NCI-H345 treated with DMSO at 0.1 percent for 48 hours (cell line): ENCODE data around the gene PRKD3.

ENCODE experiments used
- DNase-seq: peaks from one replicate; lab custom pipeline; 2025; ENCODE audit not compliant: unreplicated experiment; lab: John Stamatoyannopoulos, UW

Gene PRKD3

GRCh38 chr2:37343537-37344434 is 19.2 kb upstream of the PRKD3 start:
- DNase-seq: no peak

- DNase-seq: no peak
Observed at GRCh38 chr2:37342591-37343220, 18.1 kb upstream of the PRKD3 start.

DNA sequence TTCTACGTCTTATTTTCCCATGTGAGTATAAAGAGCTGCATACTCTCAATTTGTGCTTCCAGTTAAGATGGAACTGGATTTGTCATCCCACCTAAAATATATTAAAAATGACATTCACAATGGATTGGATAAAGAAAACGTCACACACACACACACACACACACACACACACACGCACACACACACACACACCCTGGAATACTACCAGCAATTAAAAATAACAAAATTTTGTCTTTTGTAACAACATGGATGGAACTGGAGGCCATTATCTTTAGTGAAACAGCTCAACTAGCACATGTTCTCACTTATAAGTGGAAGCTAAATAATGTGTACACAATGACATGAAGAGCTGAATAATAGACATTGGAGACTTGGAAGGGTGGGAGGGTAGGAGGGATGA is 16.0 kb upstream of the PRKD3 start:
- peak; percentile 9 for DNase-seq

DNA sequence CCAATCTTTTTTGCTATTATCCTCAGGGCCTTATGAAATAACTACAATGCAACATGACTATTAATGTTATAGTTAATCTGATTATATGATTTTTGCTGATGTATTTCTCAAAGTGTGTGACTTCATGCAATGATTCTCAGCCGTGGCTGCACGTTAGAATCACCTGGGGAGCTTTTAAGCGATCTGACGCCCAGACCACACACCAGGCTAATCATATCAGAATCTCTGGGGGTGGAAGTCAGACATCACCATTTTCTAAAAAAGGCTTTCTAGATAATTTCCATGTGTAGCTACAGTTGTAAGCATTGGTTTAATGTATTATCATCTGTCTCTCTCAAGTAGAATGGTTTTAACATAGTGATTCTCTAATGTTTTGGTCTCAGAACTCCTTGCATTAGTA is 14.3 kb upstream of the PRKD3 start:
- no peak for DNase-seq

DNA sequence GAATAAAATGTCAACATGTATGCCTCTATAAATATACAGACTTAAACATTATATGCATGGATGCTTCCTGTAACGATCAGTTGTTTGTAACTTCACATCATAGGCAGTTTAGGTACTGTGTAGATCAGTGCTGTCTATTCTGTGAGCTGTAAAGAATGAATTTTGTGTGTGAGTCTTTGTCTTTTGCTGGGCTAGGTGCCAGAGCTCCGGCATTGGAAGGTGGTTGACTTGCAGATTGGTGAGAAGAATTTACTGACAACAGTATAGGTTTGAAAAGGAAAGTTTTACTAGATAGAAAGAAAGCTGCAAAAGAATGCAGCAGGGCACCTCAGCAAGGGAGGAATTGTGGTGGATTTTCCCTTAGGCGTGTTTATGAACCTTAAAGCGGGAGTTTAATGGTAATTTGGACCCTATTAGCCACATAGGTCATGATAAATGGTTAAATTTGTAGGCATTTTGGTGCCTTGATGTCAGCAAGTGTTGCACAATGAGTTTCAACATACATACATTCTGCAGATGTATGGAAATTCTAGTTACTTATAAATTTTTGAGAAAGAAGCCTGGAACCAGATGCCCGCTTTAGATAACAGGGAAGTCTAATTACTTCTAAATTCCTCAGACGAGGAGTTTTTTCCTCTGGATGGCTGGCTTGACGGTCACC is 13.1 kb upstream of the PRKD3 start:
- DNase-seq: no peak

- no peak for DNase-seq
Observed at GRCh38 chr2:37335604-37336003, 11.0 kb upstream of the PRKD3 start.

- no peak for DNase-seq
Observed at GRCh38 chr2:37333256-37333655, 8.6 kb upstream of the PRKD3 start.

DNA sequence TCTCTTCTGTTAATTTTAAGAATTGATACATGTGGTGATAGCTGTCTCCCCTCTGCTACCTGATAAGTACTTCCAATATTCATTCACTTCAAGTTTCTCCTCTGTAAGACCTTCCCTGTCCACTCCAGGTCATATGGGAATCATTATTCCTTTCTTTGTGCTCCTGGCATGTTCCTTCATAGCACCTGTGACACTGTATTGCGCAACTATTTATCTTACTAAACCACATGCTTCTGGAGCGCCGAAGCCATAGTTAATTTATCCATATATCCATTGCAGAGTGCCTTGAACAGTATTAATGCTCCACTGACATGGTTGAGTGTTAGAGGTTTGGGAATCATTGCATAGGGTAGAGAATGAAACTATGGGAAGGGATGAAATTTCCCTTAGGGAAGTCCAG is 7.9 kb upstream of the PRKD3 start:
- DNase-seq: no peak

DNA sequence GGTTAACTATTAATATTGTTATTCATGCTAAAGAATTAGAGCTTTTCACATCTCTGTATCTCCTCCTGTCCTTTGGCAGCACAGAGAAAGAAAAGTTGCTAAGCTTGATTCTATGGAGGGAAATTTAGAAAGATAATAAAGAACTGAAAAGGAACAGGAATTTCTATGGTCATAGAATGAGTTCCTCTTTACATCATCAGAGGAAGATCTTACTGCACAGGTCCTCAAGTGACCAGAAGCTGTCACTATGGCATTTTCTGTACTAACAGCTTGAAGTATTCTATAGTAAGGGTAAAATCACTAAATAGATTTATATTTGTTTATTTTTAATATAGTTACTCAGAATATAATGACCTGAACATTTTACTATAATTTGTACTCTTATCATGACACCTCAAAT is 6.0 kb upstream of the PRKD3 start:
- no peak for DNase-seq

DNA sequence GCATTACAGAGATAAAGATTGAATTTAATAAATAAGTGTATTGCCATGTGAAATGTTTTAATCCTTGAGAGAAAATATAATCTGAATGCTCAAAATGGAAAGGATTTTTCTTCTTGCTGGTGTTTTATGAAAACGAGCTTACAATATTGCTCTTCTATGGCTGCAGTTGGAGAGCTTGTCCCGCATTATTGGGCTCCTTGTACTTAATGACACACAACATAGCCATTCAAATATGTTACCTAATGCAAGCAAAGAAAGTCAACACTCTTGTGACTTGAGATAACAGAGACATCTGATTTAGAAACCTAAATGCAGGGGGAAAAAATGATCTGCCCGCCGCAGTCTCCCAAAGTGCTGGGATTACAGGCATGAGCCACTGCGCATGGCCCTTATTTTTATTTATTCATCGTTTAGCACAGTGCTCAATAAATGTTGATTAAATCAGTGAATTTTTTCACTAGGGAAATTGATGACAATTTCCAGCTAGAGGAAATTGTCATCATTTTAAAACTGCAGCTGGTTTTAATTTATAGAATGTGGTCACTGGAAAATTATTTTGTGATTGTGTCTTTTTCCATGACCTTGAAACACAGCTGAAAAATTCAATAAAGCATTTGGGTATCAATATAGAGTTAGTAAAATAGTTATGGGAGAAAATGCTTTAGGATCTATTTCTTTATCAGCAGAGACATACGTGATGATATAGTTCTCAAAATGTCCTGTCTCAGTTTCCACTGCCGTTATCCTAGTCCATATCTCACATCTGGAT is 2.4 kb upstream of the PRKD3 start:
- no peak for DNase-seq

DNA sequence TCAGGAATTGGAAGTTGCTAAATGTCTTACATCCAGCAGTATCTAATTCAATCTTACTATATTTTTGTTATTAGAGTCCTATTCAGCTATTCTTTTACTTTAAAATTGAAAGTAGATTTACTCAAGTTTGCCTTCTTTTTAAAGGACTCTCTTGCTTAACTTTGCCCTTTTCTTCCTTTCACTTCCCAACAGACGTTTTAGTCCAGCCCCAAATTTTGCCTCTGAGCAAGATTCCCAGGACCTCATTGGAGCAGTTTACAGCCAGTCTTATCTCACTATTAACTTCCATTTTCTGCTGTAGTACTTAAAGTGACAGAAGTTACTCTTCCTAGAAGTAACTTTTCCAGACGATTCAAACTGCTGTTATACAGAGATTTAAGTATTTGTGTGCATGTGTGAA is 1.7 kb upstream of the PRKD3 start:
- no peak for DNase-seq

GRCh38 chr2:37325625-37326071 is 1.0 kb upstream of the PRKD3 start:
- no peak for DNase-seq

GRCh38 chr2:37324536-37324785 is 172 bp downstream of the PRKD3 start:
- DNase-seq: no peak

DNA sequence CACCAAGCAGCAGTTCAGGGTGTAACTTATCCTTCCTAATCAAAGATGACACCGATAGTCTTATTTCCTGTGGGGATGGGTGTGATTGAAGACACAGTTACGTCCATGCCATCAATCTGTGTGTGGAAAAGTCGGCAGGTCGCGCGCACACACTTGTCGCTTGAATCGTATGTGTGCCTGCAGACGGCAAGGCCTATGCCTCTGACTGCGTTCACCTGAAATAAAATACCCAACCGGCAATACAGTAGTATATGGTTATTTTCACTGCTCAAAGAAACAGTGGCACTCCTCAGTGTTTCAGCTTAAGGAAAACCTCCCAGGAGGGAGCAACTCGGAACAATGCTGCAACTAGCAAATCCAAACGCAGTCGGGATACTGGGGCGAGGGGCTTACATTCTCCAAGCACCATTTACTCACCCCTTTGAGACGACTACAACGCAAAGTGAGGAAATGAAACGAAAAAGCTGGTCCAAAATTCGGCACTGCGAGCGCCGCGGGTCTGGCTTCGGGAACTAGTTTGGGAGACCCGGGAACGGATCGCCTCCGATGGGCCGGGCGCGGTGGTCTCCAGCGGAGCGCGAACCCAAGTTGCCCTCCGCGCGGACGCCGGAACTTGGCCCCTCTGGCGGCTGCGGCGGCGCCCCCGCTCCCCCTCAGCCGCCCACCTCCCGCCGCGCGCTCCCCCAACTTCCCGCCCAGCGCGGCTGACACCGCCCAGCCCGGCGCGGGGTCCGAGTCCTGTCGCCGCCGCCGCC is 675 bp downstream of the PRKD3 start:
- DNase-seq: no peak

GRCh38 chr2:37323176-37323780 is 1.4 kb downstream of the PRKD3 start:
- DNase-seq: no peak

GRCh38 chr2:37322368-37322767 is 2.3 kb downstream of the PRKD3 start:
- no peak for DNase-seq

GRCh38 chr2:37321029-37321682 is 3.5 kb downstream of the PRKD3 start:
- DNase-seq: no peak

DNA sequence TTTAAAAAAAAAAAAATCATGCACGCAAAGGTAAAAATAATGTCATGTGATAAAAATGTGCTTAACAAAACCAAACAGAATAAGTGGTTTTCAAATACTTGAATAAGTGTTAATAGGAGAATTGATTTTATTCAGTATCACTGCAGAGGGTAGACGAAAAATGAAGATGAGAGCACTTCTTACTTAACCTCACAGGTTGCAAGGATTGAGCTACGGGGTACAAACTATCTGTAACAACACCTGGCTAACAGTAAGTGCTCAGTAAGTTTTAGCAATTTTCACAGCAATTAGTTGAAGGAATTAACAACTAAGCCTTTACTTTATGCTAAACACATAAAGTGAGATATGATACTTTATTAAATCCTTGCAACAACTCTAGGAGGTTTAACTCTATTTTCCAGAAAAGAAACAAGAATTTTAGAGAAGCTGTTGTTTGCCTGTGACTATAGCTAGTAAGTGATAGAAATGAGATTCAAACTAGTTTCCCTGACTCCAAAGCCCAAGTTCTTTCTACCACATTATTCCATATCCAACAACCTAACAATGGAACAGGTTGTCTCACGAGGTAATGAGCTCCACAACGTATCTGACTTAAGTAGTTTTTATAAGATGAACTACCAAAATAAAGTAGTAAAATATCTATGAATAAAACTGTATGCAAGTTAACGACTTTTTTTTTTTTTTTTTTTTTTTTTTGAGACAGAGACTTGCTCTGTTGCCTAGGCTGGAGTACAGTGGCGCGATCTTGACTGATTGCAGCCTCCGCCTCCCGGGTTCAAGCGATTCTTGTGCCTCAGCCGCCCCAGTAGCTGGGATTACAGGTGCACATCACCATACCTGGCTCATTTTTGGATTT is 4.7 kb downstream of the PRKD3 start:
- DNase-seq: no peak

DNA sequence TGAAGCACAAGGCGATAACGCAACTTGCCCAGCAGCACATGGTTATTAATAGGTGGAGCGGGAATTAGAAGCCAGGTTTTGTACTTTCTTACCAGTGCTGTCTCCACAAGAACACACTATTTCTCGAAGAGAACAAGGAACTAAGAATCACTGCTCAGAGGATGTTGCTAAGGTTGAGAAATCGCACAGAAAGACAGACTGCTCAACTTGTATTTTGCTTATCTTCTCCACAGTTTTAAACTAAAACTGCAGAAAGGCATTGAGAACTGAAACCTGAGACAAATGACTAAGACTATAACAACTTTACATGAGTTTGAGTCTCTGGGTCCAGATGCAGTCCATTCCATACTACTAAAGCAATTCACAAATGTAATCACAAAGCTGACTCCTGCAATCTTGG is 6.2 kb downstream of the PRKD3 start:
- no peak for DNase-seq
